Uterus (tissue), 2 donors: Measurements from ENCODE around the gene NCKAP1.

Source experiments
- POLR2A ChIP-seq, 2 donors: fragments of 450-650 bp; IDR thresholded peaks; one replicate each; pipeline ENCODE4 v1.6.1; 2016; ENCODE audit warnings: antibody characterized with exemption in 2 of 2, mild to moderate bottlenecking in 1 of 2, moderate library complexity in 1 of 2
- TF ChIP-seq, protein P1 (sequence below), 4 experiments: fragments of 200-600 bp in 2 of 4; fragments of 450-650 bp in 2 of 4; sonication (generic) in 2 of 4; IDR thresholded peaks; one replicate each; pipeline ENCODE4 v1.5.1; 2016 to 2019; ENCODE audit warnings: antibody characterized with exemption in 4 of 4, mild to moderate bottlenecking in 2 of 4, moderate library complexity in 1 of 4

DNA sequence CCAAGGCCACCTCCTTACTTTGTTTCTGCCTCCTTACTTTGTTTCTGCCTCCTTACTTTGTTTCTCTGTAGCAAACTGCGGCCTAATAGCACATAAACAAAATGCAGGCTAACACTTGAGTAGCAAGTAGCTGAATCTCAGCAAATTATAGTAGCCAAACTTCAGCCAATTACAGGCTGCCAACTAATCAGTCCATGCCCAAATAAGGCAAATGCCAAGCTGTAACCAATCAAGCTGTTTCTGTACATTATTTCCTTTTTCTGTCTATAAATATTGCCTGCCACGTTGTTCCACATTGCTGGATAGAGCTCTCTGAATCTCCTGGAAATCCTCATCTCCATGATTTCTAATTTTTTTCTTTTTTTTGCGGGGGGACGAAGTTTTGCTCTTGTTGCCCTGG, 143.1 kb downstream of the NCKAP1 start:
- TF ChIP-seq, protein P1, sequence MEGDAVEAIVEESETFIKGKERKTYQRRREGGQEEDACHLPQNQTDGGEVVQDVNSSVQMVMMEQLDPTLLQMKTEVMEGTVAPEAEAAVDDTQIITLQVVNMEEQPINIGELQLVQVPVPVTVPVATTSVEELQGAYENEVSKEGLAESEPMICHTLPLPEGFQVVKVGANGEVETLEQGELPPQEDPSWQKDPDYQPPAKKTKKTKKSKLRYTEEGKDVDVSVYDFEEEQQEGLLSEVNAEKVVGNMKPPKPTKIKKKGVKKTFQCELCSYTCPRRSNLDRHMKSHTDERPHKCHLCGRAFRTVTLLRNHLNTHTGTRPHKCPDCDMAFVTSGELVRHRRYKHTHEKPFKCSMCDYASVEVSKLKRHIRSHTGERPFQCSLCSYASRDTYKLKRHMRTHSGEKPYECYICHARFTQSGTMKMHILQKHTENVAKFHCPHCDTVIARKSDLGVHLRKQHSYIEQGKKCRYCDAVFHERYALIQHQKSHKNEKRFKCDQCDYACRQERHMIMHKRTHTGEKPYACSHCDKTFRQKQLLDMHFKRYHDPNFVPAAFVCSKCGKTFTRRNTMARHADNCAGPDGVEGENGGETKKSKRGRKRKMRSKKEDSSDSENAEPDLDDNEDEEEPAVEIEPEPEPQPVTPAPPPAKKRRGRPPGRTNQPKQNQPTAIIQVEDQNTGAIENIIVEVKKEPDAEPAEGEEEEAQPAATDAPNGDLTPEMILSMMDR (IDR thresholded peaks at IDR 0.05), result no peak
- no peak for TF ChIP-seq POLR2A (IDR thresholded peaks at IDR 0.05)
